Gastroesophageal sphincter (tissue), 3 donors: ENCODE results near the gene RPL13.

ENCODE experiments used
- CTCF ChIP-seq, 4 experiments: fragments of 200-600 bp in 2 of 4; fragments of 450-650 bp in 2 of 4; sonication (generic) in 1 of 4; IDR thresholded peaks; one replicate each; pipeline ENCODE4 v1.5.1; 2017 to 2019; ENCODE audit warnings: antibody characterized with exemption in 4 of 4, mild to moderate bottlenecking in 2 of 4, moderate library complexity in 2 of 4
- POLR2AphosphoS5 ChIP-seq: sonication (generic); formaldehyde crosslinking; IDR thresholded peaks from one replicate; pipeline ENCODE4 v1.6.1; 2017; ENCODE audit warnings: antibody characterized with exemption

DNA sequence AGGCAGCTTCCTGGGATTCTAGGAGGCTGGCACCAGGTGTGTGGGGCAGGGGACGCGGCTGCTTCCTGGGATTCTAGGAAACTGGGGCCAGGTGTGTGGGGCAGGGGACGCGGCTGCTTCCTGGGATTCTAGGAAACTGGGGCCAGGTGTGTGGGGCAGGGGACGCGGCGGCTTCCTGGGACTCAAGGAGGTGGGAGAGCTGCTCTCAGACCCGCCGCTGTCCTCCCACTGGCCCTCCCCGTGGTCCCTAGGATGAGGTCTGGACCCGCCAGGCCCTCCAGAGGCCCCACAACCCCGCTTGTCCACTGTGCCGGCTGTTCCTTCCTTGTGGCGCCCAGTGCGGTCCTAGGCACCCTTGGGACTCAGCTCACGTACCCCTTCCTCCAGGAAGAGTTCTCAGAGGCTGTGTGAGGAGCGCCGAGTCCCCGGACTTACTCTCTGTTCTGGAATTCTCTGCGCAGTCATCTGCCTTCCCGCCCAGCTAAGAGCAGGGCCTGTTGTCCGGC lies 53.5 kb downstream of the RPL13 start:
- TF ChIP-seq CTCF (IDR thresholded peaks at IDR 0.05) (no peak), POLR2AphosphoS5 (no peak)
